ENCODE measurements around the gene SNRPB. TPM values are rescaled to one million over a fixed set of nuclear protein-coding genes. Genes with fewer than 3 reads are reported as not detected.

SNRPB gene
- polyA plus RNA-seq, 1 experiment, result 137 TPM

- CTCF ChIA-PET, result interaction anchor here (0.9 to 2.1 kb wide), 3 partner anchors 9 to 61 kb away, joined by 3 to 17 read pairs (median 3); no protein-coding TSS in a partner anchor
- H3K9me3 ChIP-seq (ENCODE audit: control insufficient read depth, insufficient read depth, low read length), result no peaks in the 10 kb centered on the region; the same call in 1 of the 2 replicates
- DNase-seq (ENCODE audit: low read depth, low spot score), result no peak
- no peak overlapping the region for H3K4me3 ChIP-seq (ENCODE audit: low read depth, low read length)
- TF ChIP-seq, protein P1, sequence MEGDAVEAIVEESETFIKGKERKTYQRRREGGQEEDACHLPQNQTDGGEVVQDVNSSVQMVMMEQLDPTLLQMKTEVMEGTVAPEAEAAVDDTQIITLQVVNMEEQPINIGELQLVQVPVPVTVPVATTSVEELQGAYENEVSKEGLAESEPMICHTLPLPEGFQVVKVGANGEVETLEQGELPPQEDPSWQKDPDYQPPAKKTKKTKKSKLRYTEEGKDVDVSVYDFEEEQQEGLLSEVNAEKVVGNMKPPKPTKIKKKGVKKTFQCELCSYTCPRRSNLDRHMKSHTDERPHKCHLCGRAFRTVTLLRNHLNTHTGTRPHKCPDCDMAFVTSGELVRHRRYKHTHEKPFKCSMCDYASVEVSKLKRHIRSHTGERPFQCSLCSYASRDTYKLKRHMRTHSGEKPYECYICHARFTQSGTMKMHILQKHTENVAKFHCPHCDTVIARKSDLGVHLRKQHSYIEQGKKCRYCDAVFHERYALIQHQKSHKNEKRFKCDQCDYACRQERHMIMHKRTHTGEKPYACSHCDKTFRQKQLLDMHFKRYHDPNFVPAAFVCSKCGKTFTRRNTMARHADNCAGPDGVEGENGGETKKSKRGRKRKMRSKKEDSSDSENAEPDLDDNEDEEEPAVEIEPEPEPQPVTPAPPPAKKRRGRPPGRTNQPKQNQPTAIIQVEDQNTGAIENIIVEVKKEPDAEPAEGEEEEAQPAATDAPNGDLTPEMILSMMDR (IDR thresholded peaks at IDR 0.05; ENCODE audit: low read depth, low read length), result no peak
- no peaks in the 10 kb centered on the region for H3K27me3 ChIP-seq (ENCODE audit: control insufficient read depth, insufficient read depth, low read length)
- POLR2A ChIA-PET, result interaction anchor here (1.2 kb wide), 1 partner anchor 9 kb away, joined by 3 read pairs; no protein-coding TSS in a partner anchor
- no peak overlapping the region for H3K27ac ChIP-seq (ENCODE audit: low read depth, low read length)
These were observed 9.7 kb downstream of the SNRPB start for GRCh38 chr20:2460752-2461424.

DNA sequence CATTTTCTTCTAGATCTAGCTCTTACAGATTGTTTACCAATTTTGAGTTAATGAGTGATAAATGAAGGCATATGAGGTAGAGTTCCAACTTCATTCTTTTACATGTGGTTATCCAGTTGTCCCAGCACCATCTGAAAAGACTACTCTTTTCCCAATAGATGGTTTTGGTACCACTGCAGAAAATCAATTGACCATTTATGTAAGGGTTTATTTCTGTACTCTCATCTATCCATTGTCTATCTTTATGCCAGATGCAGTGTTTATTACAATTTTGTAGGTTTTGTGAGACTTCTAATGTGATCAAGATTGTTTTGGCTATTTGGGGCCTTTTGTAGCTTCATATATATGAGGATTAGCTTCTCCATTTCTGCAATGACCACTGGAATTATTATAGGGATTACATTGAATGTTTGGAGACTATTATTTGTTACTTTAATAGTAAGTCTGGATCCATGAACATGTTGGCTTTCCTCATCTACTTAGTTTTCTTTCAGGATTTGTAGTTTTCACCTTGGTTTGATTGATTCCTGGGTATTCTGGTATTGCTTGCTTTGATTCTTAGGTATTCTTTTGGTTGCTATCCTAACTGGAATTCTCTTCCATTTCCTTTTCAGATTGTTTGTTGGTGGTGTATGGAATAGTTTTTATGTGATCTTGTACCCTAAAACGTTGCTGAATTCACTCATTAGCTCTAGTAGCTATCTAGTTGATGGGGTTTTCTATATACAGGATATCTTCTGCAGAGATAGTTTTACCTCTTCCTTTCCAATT, 10.4 kb downstream of the SNRPB start:
- POLR2A ChIA-PET, result interaction anchor here (1.2 kb wide), 1 partner anchor 10 kb away, joined by 3 read pairs; no protein-coding TSS in a partner anchor
- no peaks in the 10 kb centered on the region; the same call in 1 of the 2 replicates for H3K9me3 ChIP-seq (ENCODE audit: control insufficient read depth, insufficient read depth, low read length)
- H3K4me3 ChIP-seq (ENCODE audit: low read depth, low read length), result no peak overlapping the region

GRCh38 chr20:2458919-2459499, 11.6 kb downstream of the SNRPB start:
- Histone ChIP-seq H3K4me3 (ENCODE audit: low read depth, low read length) (no peak overlapping the region), H3K9me3 (ENCODE audit: control insufficient read depth, insufficient read depth, low read length) (no peaks in the 10 kb centered on the region; the same call in 1 of the 2 replicates), H3K27me3 (ENCODE audit: control insufficient read depth, insufficient read depth, low read length) (no peaks in the 10 kb centered on the region), H3K27ac (ENCODE audit: low read depth, low read length) (no peak overlapping the region)
- CTCF ChIA-PET, result interaction anchor here (1.0 kb wide), 1 partner anchor 66 kb away, joined by 3 read pairs; no protein-coding TSS in a partner anchor
- DNase-seq (ENCODE audit: low read depth, low spot score), result no peak
- TF ChIP-seq, protein P1 (IDR thresholded peaks at IDR 0.05; ENCODE audit: low read depth, low read length), result no peak
- POLR2A ChIA-PET, result interaction anchor here (0.6 to 1.0 kb wide), 3 partner anchors 11 to 377 kb away, joined by 3 to 5 read pairs (median 4); no protein-coding TSS in a partner anchor

More for the DNA sequence above, 10.4 kb downstream of the SNRPB start:
- Histone ChIP-seq H3K27me3 (ENCODE audit: control insufficient read depth, insufficient read depth, low read length) (no peaks in the 10 kb centered on the region), H3K27ac (ENCODE audit: low read depth, low read length) (no peak overlapping the region)
- CTCF ChIA-PET, result interaction anchor here (1.0 to 2.1 kb wide), 2 partner anchors 8 to 62 kb away, joined by 3 to 17 read pairs; no protein-coding TSS in a partner anchor
- DNase-seq (ENCODE audit: low read depth, low spot score), result no peak
- TF ChIP-seq, protein P1 (IDR thresholded peaks at IDR 0.05; ENCODE audit: low read depth, low read length), result no peak

- ChIA-PET POLR2A (interaction anchor here (0.6 to 1.3 kb wide), 2 partner anchors 15 to 35 kb away, joined by 3 to 5 read pairs; partner anchors contain the start of gene SNRPB), CTCF (interaction anchor here (0.7 to 1.3 kb wide), 6 partner anchors 11 to 249 kb away, joined by 3 to 11 read pairs (median 4); no protein-coding TSS in a partner anchor)
- DNase-seq (ENCODE audit: low read depth, low spot score), result no peak
- no peak overlapping the region for H3K27ac ChIP-seq (ENCODE audit: low read depth, low read length)
- no peaks in the 10 kb centered on the region for H3K27me3 ChIP-seq (ENCODE audit: control insufficient read depth, insufficient read depth, low read length)
- H3K9me3 ChIP-seq (ENCODE audit: control insufficient read depth, insufficient read depth, low read length), result no peaks in the 10 kb centered on the region
- no peak overlapping the region for H3K4me3 ChIP-seq (ENCODE audit: low read depth, low read length)
- TF ChIP-seq, protein P1 (IDR thresholded peaks at IDR 0.05; ENCODE audit: low read depth, low read length), result no peak
These were observed 14.7 kb downstream of the SNRPB start for GRCh38 chr20:2455771-2456497.
